Ascending aorta (tissue), 2 donors: ENCODE results near the gene TET2. TPM values are rescaled to one million over a fixed set of nuclear protein-coding genes. Genes with fewer than 3 reads are reported as not detected.

ENCODE experiments used
- DNase-seq, 2 donors: peaks; one replicate each; pipeline ENCODE4 v3.0.0-alpha.2; 2019; ENCODE audit warnings: low spot score in 2 of 2
- H3K27ac ChIP-seq, 2 donors: fragments of 200-600 bp; sonication (generic); one replicate each; pipeline ENCODE4 v1.5.1; 2016 to 2017; ENCODE audit warnings: mild to moderate bottlenecking in 1 of 2
- H3K27me3 ChIP-seq: fragments of 200-600 bp; sonication (generic); one replicate; pipeline ENCODE4 v1.5.1; 2017
- H3K36me3 ChIP-seq, 2 donors: fragments of 200-600 bp; sonication (generic); one replicate each; pipeline ENCODE4 v1.5.1; 2016
- H3K4me1 ChIP-seq, 2 donors: fragments of 200-600 bp; sonication (generic); one replicate each; pipeline ENCODE4 v1.5.1; 2016 to 2017; ENCODE audit warnings: mild to moderate bottlenecking in 1 of 2
- H3K4me3 ChIP-seq, 2 donors: fragments of 200-600 bp; sonication (generic); one replicate each; pipeline ENCODE4 v1.5.1; 2016 to 2017; ENCODE audit warnings: mild to moderate bottlenecking in 1 of 2
- H3K9me3 ChIP-seq, 2 donors: fragments of 200-600 bp; sonication (generic); one replicate each; pipeline ENCODE4 v1.5.1; 2016
- intact Hi-C: fragments of 100-400 bp; cut with DNase I; formaldehyde crosslinking; loops from one replicate; pipeline ENCODE4 v1.15.1; 2023
- total RNA-seq: library from RNA; depleted of rRNA; stranded (reverse); fragments of >200 nt; gene quantifications from one replicate; pipeline ENCODE4 v1.1.0, GENCODE V29; 2016
- TF ChIP-seq, protein P1 (sequence below), 3 experiments: fragments of 200-600 bp in 2 of 3; fragments of 450-650 bp in 1 of 3; sonication (generic) in 2 of 3; IDR thresholded peaks; one replicate each; pipeline ENCODE4 v1.5.1; 2016 to 2019; ENCODE audit warnings: antibody characterized with exemption in 3 of 3, mild to moderate bottlenecking in 1 of 3, moderate library complexity in 1 of 3

The TET2 gene
- total RNA-seq, 1 donor from 2014 or later, result 14.8 TPM

GRCh38 chr4:105248613-105249012 is 101.9 kb downstream of the TET2 start:
- Histone ChIP-seq H3K27ac (no peak overlapping the region), H3K9me3 (no peaks in the 10 kb centered on the region), H3K36me3 (peaks cover 3 to 23% of the 10 kb centered on the region in 2 donors), H3K4me3 (no peak overlapping the region), H3K27me3 (no peaks in the 10 kb centered on the region), H3K4me1 (peaks cover 0 to 6% of the 10 kb centered on the region in 2 donors)
- no peak for DNase-seq
- intact Hi-C loops, result no loop called here
- TF ChIP-seq, protein P1, sequence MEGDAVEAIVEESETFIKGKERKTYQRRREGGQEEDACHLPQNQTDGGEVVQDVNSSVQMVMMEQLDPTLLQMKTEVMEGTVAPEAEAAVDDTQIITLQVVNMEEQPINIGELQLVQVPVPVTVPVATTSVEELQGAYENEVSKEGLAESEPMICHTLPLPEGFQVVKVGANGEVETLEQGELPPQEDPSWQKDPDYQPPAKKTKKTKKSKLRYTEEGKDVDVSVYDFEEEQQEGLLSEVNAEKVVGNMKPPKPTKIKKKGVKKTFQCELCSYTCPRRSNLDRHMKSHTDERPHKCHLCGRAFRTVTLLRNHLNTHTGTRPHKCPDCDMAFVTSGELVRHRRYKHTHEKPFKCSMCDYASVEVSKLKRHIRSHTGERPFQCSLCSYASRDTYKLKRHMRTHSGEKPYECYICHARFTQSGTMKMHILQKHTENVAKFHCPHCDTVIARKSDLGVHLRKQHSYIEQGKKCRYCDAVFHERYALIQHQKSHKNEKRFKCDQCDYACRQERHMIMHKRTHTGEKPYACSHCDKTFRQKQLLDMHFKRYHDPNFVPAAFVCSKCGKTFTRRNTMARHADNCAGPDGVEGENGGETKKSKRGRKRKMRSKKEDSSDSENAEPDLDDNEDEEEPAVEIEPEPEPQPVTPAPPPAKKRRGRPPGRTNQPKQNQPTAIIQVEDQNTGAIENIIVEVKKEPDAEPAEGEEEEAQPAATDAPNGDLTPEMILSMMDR (IDR thresholded peaks at IDR 0.05), result no peak

GRCh38 chr4:105257817-105258495 is 111.3 kb downstream of the TET2 start:
- Histone ChIP-seq H3K27ac (no peak overlapping the region), H3K4me3 (no peak overlapping the region), H3K4me1 (no peaks in the 10 kb centered on the region), H3K27me3 (no peaks in the 10 kb centered on the region), H3K9me3 (peaks cover 3 to 8% of the 10 kb centered on the region in 2 donors), H3K36me3 (peaks cover 17 to 26% of the 10 kb centered on the region in 2 donors)
- TF ChIP-seq, protein P1 (IDR thresholded peaks at IDR 0.05), result no peak
- no peak for DNase-seq
- intact Hi-C loops, result no loop called here

DNA sequence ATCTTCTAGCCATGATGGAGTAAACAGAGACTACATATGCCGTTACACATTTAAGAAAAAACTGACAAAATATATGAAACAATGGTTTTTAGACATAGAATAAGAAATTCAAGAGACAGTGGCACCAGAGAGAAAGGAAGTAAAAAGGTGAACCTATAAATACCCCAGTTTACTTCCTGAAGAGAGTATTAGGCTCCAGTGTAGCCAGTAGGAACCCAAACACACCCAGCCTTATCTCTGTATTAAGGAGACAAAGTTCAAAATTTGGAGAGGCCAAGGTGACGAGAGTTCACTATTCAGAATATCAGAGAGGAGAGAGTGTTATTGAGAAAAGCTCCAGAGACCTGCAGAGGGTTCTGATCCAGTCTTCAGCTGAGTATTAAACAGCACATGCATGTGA is 119.0 kb downstream of the TET2 start:
- peaks cover 22 to 25% of the 10 kb centered on the region in 2 donors for H3K36me3 ChIP-seq

DNA sequence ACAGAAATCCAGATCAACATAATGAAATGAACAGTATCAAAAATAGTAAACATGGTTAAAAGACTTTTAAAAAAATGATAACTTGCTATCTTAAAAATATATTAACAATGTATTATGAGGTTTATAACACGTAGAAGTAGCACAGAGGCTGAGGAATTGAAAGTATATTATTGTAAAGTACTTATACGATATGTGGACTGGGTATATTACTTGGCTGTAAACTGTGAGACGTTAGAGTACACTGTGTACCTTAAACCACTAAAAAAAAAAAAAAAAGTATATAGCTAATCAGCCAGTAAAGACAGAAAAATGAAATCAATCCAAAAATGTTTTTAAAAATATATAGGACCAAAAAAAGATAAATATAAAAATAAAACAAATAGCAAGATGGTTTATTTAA is 120.6 kb downstream of the TET2 start:
- H3K4me1 ChIP-seq, result no peaks in the 10 kb centered on the region
- intact Hi-C loops, result no loop called here
- no peaks in the 10 kb centered on the region for H3K27me3 ChIP-seq
- no peak for DNase-seq
- H3K9me3 ChIP-seq, result no peaks in the 10 kb centered on the region
- TF ChIP-seq, protein P1 (IDR thresholded peaks at IDR 0.05), result no peak
- peaks cover 29 to 32% of the 10 kb centered on the region in 2 donors for H3K36me3 ChIP-seq
- no peak overlapping the region for H3K4me3 ChIP-seq
- no peak overlapping the region for H3K27ac ChIP-seq

More for the DNA sequence above, 119.0 kb downstream of the TET2 start:
- Histone ChIP-seq H3K4me1 (no peaks in the 10 kb centered on the region), H3K9me3 (no peaks in the 10 kb centered on the region), H3K4me3 (no peak overlapping the region), H3K27me3 (no peaks in the 10 kb centered on the region), H3K27ac (no peak overlapping the region)
- no peak for DNase-seq
- TF ChIP-seq, protein P1 (IDR thresholded peaks at IDR 0.05), result no peak
- intact Hi-C loops, result no loop called here

DNA sequence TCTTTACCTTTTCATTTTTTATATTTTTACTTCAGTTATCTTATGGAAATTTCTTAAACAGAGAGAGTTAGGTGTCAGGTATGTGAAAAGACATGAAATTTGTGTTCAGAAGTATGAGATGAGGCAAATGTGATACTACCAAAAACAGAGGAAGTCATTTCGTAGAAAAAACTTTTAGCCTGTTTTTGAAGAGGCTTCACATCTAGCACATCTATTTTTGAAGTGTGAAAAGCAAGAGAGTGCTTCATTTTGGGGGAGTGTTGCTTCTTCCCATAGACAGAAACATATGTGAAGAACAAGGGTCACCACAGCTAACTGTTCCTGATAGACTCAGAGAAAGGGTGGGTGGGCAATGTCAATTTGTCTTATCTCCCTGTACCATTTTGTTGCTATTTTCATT is 125.3 kb downstream of the TET2 start:
- intact Hi-C loops, result no loop called here

More for the DNA sequence above, 125.3 kb downstream of the TET2 start:
- Histone ChIP-seq H3K9me3 (no peaks in the 10 kb centered on the region), H3K36me3 (peaks cover 41 to 49% of the 10 kb centered on the region in 2 donors), H3K4me3 (no peak overlapping the region), H3K27ac (no peak overlapping the region), H3K27me3 (no peaks in the 10 kb centered on the region), H3K4me1 (no peaks in the 10 kb centered on the region)
- no peak for DNase-seq
- TF ChIP-seq, protein P1 (IDR thresholded peaks at IDR 0.05), result no peak
